Uterus (tissue), 2 donors: ENCODE results near the gene STT3A.

Experiments used
- POLR2A ChIP-seq, 2 donors: fragments of 450-650 bp; IDR thresholded peaks; one replicate each; pipeline ENCODE4 v1.6.1; 2016; ENCODE audit warnings: antibody characterized with exemption in 2 of 2, mild to moderate bottlenecking in 1 of 2, moderate library complexity in 1 of 2
- TF ChIP-seq, protein P1 (sequence below), 4 experiments: fragments of 200-600 bp in 2 of 4; fragments of 450-650 bp in 2 of 4; sonication (generic) in 2 of 4; IDR thresholded peaks; one replicate each; pipeline ENCODE4 v1.5.1; 2016 to 2019; ENCODE audit warnings: antibody characterized with exemption in 4 of 4, mild to moderate bottlenecking in 2 of 4, moderate library complexity in 1 of 4

DNA sequence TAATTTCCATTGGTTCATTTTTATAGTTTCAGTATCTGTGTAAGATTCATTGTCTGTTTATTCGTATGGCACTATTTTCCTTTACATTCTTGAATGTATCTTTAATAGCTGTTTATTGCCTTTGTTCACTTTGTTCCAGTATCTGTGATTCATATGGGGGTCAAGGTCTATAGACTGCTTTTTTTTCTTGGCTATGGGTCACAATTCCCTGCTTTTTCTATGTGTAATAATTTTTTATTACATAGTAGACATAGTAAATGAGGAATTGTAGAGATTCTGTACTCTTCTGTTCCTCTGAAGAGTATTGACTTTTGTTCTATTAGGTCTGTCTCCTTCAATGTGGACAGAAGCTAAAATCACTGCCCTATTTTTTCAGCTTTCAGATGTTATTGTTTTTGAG lies 77.5 kb downstream of the STT3A start:
- TF ChIP-seq, protein P1, sequence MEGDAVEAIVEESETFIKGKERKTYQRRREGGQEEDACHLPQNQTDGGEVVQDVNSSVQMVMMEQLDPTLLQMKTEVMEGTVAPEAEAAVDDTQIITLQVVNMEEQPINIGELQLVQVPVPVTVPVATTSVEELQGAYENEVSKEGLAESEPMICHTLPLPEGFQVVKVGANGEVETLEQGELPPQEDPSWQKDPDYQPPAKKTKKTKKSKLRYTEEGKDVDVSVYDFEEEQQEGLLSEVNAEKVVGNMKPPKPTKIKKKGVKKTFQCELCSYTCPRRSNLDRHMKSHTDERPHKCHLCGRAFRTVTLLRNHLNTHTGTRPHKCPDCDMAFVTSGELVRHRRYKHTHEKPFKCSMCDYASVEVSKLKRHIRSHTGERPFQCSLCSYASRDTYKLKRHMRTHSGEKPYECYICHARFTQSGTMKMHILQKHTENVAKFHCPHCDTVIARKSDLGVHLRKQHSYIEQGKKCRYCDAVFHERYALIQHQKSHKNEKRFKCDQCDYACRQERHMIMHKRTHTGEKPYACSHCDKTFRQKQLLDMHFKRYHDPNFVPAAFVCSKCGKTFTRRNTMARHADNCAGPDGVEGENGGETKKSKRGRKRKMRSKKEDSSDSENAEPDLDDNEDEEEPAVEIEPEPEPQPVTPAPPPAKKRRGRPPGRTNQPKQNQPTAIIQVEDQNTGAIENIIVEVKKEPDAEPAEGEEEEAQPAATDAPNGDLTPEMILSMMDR (IDR thresholded peaks at IDR 0.05): no peak
- TF ChIP-seq POLR2A (IDR thresholded peaks at IDR 0.05): no peak
